Esophagus squamous epithelium (tissue), 4 donors: Measurements from ENCODE around the gene GPX4.

Experiments used
- POLR2A ChIP-seq, 4 donors: fragments of 450-650 bp; IDR thresholded peaks; one replicate each; pipeline ENCODE4 v1.6.1; 2017; ENCODE audit warnings: antibody characterized with exemption in 4 of 4, mild to moderate bottlenecking in 4 of 4, moderate library complexity in 3 of 4
- TF ChIP-seq, protein P1 (sequence below), 6 experiments: fragments of 450-650 bp in 4 of 6; fragments of 200-600 bp in 2 of 6; sonication (generic) in 2 of 6; IDR thresholded peaks; one replicate each; pipeline ENCODE4 v1.5.1; 2016 to 2019; ENCODE audit warnings: antibody characterized with exemption in 6 of 6, mild to moderate bottlenecking in 4 of 6, moderate library complexity in 4 of 6

GRCh38 chr19:1093811-1094553, 9.8 kb upstream of the GPX4 start:
- TF ChIP-seq, protein P1, sequence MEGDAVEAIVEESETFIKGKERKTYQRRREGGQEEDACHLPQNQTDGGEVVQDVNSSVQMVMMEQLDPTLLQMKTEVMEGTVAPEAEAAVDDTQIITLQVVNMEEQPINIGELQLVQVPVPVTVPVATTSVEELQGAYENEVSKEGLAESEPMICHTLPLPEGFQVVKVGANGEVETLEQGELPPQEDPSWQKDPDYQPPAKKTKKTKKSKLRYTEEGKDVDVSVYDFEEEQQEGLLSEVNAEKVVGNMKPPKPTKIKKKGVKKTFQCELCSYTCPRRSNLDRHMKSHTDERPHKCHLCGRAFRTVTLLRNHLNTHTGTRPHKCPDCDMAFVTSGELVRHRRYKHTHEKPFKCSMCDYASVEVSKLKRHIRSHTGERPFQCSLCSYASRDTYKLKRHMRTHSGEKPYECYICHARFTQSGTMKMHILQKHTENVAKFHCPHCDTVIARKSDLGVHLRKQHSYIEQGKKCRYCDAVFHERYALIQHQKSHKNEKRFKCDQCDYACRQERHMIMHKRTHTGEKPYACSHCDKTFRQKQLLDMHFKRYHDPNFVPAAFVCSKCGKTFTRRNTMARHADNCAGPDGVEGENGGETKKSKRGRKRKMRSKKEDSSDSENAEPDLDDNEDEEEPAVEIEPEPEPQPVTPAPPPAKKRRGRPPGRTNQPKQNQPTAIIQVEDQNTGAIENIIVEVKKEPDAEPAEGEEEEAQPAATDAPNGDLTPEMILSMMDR (IDR thresholded peaks at IDR 0.05), result no peak
- no peak for TF ChIP-seq POLR2A (IDR thresholded peaks at IDR 0.05)
